ENCODE results near the gene KHDC4.

DNA sequence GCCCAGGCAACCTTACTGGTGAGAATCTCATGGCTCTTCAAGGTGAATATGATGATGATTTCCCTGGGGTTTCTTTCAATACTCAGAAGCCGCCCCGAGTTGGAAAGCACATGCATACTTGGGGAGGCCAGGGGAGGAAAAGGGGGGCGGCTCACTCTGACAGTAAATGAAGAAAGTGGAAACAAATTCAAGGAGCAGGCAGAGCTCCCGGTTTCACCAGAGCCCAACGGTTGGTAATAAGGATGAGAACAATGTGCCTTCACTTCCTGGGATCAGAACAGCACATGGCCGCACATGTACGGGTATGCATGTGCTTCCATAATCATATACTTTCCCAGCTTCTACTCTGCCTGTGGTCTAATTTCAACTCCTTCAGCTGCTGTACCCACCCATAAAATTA is 47.9 kb upstream of the KHDC4 start:
- TF ChIP-seq, protein P1, sequence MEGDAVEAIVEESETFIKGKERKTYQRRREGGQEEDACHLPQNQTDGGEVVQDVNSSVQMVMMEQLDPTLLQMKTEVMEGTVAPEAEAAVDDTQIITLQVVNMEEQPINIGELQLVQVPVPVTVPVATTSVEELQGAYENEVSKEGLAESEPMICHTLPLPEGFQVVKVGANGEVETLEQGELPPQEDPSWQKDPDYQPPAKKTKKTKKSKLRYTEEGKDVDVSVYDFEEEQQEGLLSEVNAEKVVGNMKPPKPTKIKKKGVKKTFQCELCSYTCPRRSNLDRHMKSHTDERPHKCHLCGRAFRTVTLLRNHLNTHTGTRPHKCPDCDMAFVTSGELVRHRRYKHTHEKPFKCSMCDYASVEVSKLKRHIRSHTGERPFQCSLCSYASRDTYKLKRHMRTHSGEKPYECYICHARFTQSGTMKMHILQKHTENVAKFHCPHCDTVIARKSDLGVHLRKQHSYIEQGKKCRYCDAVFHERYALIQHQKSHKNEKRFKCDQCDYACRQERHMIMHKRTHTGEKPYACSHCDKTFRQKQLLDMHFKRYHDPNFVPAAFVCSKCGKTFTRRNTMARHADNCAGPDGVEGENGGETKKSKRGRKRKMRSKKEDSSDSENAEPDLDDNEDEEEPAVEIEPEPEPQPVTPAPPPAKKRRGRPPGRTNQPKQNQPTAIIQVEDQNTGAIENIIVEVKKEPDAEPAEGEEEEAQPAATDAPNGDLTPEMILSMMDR (IDR thresholded peaks at IDR 0.05; ENCODE audit: poor library complexity): no peak
- TF ChIP-seq EZH2 (IDR thresholded peaks at IDR 0.05; ENCODE audit: borderline replicate concordance): no peak
- TF ChIP-seq EZH2phosphoT487 (IDR thresholded peaks at IDR 0.05; ENCODE audit: low read depth, severe bottlenecking, unreplicated experiment): no peak

All from hepatocyte (in vitro differentiated cells).